ENCODE measurements around the gene AGBL4. TPM values are rescaled to one million over a fixed set of nuclear protein-coding genes. Genes with fewer than 3 reads are reported as not detected.

Gene AGBL4
- total and polyA plus RNA-seq, 2 of the 13 experiments (the other 11 are each of a cell fraction or from before 2014, with no cell fraction given), result not detected

- no TSS peak for BruUV-seq (replicated peaks)
- 17% methylated on average over 4 of the region's 4 CpGs for WGBS (ENCODE audit: low lambda C conversion rate)
- ATAC-seq (no peak), DNase-seq (ENCODE audit: low spot score) (no peak), FAIRE-seq (no peak)
- ChIA-PET CTCF (ENCODE audit: low intra/inter-chr PET ratio, low total read pairs) (no interaction called here), POLR2A (no interaction called here)
- Histone ChIP-seq H3K4me2 (ENCODE audit: low read depth, low read length) (no peak overlapping the region), H3K9me3 (ENCODE audit: low read length) (no peaks in the 10 kb centered on the region), H3K36me3 (replicated peaks in 1 of 2; ENCODE audit: control insufficient read depth in 1 of 2, insufficient read depth in 2 of 2, low read length in 2 of 2) (no peaks in the 10 kb centered on the region), H2AFZ (ENCODE audit: low read length) (no peak overlapping the region), H3K4me3 (replicated peaks in 1 of 3; ENCODE audit: insufficient read depth in 1 of 3, low read depth in 2 of 3, low read length in 3 of 3) (no peak overlapping the region), H3K9ac (ENCODE audit: insufficient read depth, low read depth, low read length) (no peak overlapping the region), H3K4me1 (ENCODE audit: insufficient read depth, low read length) (no peaks in the 10 kb centered on the region), H3K27ac (ENCODE audit: extremely low read length, insufficient read depth, low read length) (no peak overlapping the region), H4K20me1 (ENCODE audit: insufficient read depth, low read length) (no peaks in the 10 kb centered on the region), H3K27me3 (ENCODE audit: control insufficient read depth in 1 of 2, insufficient read depth in 2 of 2, low read length in 2 of 2) (no peaks in the 10 kb centered on the region), H3K79me2 (ENCODE audit: insufficient read depth, low read length) (no peaks in the 10 kb centered on the region)
- in situ Hi-C loops (cut with HindIII; ENCODE audit: extremely low pct_ligation_motif_present, low pct_unique_long_range_greater_than_20kb), result no loop called here
- intact Hi-C loops (cut with micrococcal nuclease; ENCODE audit: unreplicated experiment), result no loop called here
- TF ChIP-seq PLRG1 (conservative IDR thresholded peaks at IDR 0.05) (no peak), PRDM4 (CRISPR knock-in tag; IDR thresholded peaks at IDR 0.05; ENCODE audit: borderline replicate concordance) (no peak), ZBTB43 (CRISPR knock-in tag; conservative IDR thresholded peaks at IDR 0.05) (no peak), ZNF891 (CRISPR knock-in tag; IDR thresholded peaks at IDR 0.05) (no peak), EEA1 (CRISPR knock-in tag; IDR thresholded peaks at IDR 0.05; ENCODE audit: borderline replicate concordance) (no peak), ZHX2 (IDR thresholded peaks at IDR 0.05; ENCODE audit: low read depth) (no peak), ZHX2 (CRISPR knock-in tag; IDR thresholded peaks at IDR 0.05; ENCODE audit: borderline replicate concordance) (no peak), ZBTB25 (CRISPR knock-in tag; IDR thresholded peaks at IDR 0.05) (no peak), HOXA3 (CRISPR knock-in tag; IDR thresholded peaks at IDR 0.05) (no peak), MXD4 (CRISPR knock-in tag; IDR thresholded peaks at IDR 0.05) (no peak), MLXIP (CRISPR knock-in tag; IDR thresholded peaks at IDR 0.05; ENCODE audit: borderline replicate concordance) (no peak)
Observed at GRCh38 chr1:48789903-48790302, 1233.9 kb downstream of the AGBL4 start.
